Muscle layer of colon (tissue), 2 donors: Measurements from ENCODE around the gene FXYD5.
A peak's percentile ranks its signal among the peaks of the same experiment; 100 is the strongest.

ENCODE experiments used
- H3K27ac ChIP-seq: one replicate; pipeline ENCODE4 v1.7.0; 2013; ENCODE audit warnings: low read depth, mild to moderate bottlenecking, low read length, moderate library complexity
- H3K27me3 ChIP-seq, 2 donors: one replicate each; pipeline ENCODE4 v1.7.0; 2013; ENCODE audit warnings: low read length in 2 of 2, mild to moderate bottlenecking in 2 of 2; ENCODE audit not compliant: insufficient read depth in 2 of 2, control insufficient read depth in 1 of 2
- H3K36me3 ChIP-seq: one replicate; pipeline ENCODE4 v1.7.0; 2013; ENCODE audit warnings: mild to moderate bottlenecking, low read length; ENCODE audit not compliant: insufficient read depth
- H3K4me1 ChIP-seq: one replicate; pipeline ENCODE4 v1.7.0; 2013; ENCODE audit warnings: mild to moderate bottlenecking, low read length; ENCODE audit not compliant: insufficient read depth
- H3K4me3 ChIP-seq, 2 donors: one replicate each; pipeline ENCODE4 v1.7.0; 2013; ENCODE audit warnings: low read length in 2 of 2, low read depth in 1 of 2, mild to moderate bottlenecking in 1 of 2, moderate library complexity in 1 of 2
- H3K9ac ChIP-seq: one replicate; pipeline ENCODE4 v1.7.0; 2013; ENCODE audit warnings: low read length
- H3K9me3 ChIP-seq: one replicate; pipeline ENCODE4 v1.7.0; 2013; ENCODE audit warnings: mild to moderate bottlenecking, low read length
- donor health status: abdominal sarcoma.
- donor health status: Adenocarcinoma of cecum.

FXYD5 gene

DNA sequence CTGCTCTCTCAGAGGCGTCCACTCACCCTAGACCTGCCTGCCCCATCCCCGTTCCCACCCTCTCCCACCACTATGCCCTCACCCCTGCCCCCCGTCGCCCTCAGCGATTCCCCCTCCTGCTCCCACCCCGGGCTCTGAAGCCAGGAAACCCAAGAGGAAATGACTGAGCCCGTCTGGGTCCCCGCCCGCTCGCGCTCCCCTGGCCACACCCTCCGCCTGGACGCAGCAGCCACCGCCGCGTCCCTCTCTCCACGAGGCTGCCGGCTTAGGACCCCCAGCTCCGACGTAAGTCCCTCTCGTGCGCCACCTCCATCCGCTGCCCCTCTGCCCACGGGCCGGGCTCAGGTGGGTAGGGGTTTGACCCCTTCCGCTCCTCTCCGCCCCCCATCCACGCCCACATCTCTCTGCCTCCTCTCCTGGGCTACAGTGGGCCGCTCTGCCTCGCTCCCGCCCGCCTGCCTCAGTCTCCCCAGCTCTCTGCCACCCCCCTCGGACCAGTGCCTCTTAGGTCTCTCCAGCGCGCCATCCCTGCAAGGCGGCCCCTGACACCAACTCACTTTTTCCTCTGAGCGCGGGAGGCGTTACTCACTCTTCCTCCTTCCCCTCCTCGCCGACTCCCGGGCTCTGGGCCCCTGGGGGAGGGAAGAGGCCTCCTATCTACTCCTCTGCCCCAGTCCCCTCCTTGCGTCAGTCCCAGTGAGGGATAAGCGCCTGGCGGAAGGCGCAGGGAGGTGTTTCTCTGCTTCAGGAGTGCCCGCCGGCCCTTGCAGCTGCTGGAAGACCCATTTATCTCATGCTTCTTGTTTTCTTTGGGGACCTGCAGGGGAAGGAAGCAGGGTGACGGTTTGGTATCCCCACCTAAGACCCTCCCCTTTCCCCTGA lies at the start of gene FXYD5:
TSS of gene FXYD5 (plus strand) at position 211 of the 882 bp plus-strand sequence. CDS start 816 bp downstream, outside the sequence.
- Histone ChIP-seq H3K4me3 (peak within 1 kb of the TSS; percentile 53 to 59), H3K27me3 (peaks cover 4 to 40% of the 10 kb centered on the region in 2 donors), H3K36me3 (peaks cover 6% of the 10 kb centered on the region), H3K27ac (peak within 1 kb of the TSS; percentile 1), H3K9me3 (no peaks in the 10 kb centered on the region), H3K9ac (no peak within 1 kb of the TSS), H3K4me1 (no peaks in the 10 kb centered on the region)

GRCh38 chr19:35105047-35105410 lies 49.5 kb upstream of the FXYD5 start:
- no peak overlapping the region for H3K4me3 ChIP-seq
- no peaks in the 10 kb centered on the region for H3K4me1 ChIP-seq
- no peaks in the 10 kb centered on the region for H3K9me3 ChIP-seq
- H3K27me3 ChIP-seq: peaks cover 0 to 5% of the 10 kb centered on the region in 2 donors
- no peaks in the 10 kb centered on the region for H3K36me3 ChIP-seq
- H3K27ac ChIP-seq: no peak overlapping the region
- no peak overlapping the region for H3K9ac ChIP-seq

DNA sequence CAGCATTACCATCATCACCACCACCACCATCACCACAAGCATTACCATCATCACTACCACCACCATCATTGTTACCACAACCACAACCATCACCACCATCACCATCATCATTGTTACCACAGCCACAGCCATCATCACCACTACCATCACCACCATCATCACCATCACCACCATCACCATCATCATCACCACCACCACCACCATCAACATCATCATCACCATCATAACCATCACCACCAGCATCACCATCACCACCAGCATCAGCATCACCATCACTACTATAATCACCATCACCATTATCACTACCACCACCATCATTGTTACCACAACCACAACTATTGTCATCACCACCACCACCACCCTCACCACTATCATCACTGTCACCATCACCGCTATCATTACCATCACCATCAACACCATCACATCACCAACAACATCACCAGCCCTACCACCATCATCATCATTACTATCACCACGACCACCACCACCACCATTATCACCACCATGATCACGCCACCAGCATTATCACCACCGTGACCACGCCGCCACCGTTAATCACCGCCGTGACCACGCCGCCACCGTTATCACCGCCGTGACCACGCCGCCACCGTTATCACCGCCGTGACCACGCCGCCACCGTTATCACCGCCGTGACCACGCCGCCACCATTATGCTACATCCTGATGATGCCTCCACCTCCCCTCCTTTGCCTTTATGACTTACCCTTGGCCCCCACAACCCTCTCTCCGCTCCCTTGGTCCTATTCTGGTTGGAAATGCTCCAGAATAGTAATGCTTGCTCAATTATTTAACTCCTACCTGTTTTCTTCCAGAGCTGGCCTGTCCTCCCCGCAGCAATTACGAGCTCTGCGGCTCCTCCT lies 48.9 kb upstream of the FXYD5 start:
- H3K9me3 ChIP-seq: no peaks in the 10 kb centered on the region
- no peak overlapping the region for H3K27ac ChIP-seq
- H3K27me3 ChIP-seq: peaks cover 0 to 5% of the 10 kb centered on the region in 2 donors
- H3K36me3 ChIP-seq: no peaks in the 10 kb centered on the region
- no peak overlapping the region for H3K4me3 ChIP-seq
- H3K4me1 ChIP-seq: no peaks in the 10 kb centered on the region
- no peak overlapping the region for H3K9ac ChIP-seq

DNA sequence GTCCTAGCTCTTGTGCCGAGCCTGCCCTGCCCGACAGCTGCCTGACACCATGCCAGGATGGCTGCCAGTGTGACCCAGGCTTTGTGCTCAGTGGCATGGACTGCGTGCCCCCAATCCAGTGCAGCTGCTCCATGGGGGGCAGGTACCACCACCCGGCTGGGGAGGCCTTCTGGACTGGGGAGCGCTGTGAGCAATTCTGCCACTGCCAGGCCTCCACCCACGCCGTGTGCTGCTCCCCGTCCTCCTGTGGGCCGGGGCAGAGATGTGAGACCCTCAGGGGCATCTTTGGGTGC lies 48.3 kb upstream of the FXYD5 start:
- H3K9me3 ChIP-seq: no peaks in the 10 kb centered on the region
- peaks cover 0 to 5% of the 10 kb centered on the region in 2 donors for H3K27me3 ChIP-seq
- no peak overlapping the region for H3K4me3 ChIP-seq
- H3K9ac ChIP-seq: no peak overlapping the region
- no peaks in the 10 kb centered on the region for H3K36me3 ChIP-seq
- H3K27ac ChIP-seq: no peak overlapping the region
- H3K4me1 ChIP-seq: no peaks in the 10 kb centered on the region

DNA sequence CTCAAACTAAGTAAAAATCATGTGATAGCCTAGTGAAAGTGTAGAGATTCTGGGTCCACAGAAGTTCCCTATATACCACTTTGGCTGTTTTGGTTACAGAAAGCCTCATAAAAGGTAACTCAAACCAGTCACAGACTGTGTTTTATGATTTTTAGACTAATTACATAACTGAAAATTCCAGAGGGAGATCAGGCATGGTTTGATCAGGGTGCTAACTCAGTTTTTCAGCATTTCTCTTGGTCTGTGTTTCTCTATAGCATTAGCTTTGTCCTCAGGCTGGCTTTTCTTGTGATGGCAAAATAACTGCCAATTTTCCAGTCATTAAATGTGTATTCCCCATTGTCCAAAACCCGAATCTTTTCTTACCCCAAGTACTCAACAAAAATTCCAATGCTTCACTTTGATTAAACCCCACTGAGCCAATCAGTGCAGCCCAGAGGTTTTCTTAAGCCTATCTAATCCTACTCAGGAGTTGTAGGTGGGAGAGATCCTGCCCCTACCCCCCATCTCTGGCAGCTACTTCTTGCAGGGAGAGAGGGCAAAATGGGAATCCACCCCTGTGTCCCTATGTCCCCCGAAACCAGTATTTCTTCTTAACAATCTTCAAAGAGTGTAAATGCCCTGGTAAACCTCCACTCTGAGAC lies 47.5 kb upstream of the FXYD5 start:
- Histone ChIP-seq H3K9ac (no peak overlapping the region), H3K36me3 (no peaks in the 10 kb centered on the region), H3K27me3 (peaks cover 0 to 5% of the 10 kb centered on the region in 2 donors), H3K4me3 (no peak overlapping the region), H3K4me1 (no peaks in the 10 kb centered on the region), H3K9me3 (no peaks in the 10 kb centered on the region), H3K27ac (no peak overlapping the region)

DNA sequence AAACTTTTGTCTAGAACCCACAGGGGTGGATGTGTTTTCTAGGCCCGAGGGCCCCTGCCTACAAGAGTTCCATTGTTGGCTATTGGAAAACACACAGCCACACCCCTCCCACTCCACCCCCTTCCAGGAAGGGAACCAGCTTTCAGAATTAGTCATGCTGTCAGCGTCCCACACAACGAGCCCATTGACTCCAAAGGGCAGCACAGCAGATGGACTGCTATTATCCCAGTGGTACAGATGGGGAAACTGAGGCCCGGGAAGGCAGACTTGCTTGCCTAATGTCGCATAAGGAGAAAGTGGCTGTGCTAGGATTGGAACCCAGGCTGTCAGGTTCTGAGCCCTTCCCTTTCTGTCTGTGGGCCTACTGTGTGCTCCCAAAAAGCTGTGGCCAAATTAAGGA lies 47.0 kb upstream of the FXYD5 start:
- Histone ChIP-seq H3K36me3 (no peaks in the 10 kb centered on the region), H3K4me1 (no peaks in the 10 kb centered on the region), H3K27ac (no peak overlapping the region), H3K27me3 (peaks cover 0 to 5% of the 10 kb centered on the region in 2 donors), H3K4me3 (no peak overlapping the region), H3K9me3 (no peaks in the 10 kb centered on the region), H3K9ac (no peak overlapping the region)

DNA sequence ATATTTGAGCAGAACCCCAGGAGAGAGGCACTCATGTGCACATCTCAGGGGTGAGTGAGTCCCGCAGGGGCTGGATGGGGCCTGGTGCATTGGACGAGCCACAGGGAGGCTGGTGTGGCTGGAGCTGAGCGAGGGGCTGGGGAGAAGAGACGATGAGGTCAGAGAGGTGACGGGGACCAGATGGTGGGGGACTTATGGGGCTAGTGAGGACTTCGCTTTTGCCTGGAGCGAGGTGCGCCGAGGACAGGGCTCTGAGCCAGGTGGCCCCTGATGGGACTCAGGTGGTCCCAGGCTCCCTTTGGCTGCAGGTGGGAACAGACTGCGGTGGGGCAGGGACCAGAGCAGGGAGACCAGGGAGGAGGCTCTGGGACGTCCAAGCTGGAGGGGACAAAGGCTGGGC lies 45.8 kb upstream of the FXYD5 start:
- no peaks in the 10 kb centered on the region for H3K36me3 ChIP-seq
- no peaks in the 10 kb centered on the region for H3K4me1 ChIP-seq
- no peak overlapping the region for H3K27ac ChIP-seq
- H3K27me3 ChIP-seq: peaks cover 0 to 5% of the 10 kb centered on the region in 2 donors
- H3K9me3 ChIP-seq: no peaks in the 10 kb centered on the region
- no peak overlapping the region for H3K9ac ChIP-seq
- H3K4me3 ChIP-seq: no peak overlapping the region

DNA sequence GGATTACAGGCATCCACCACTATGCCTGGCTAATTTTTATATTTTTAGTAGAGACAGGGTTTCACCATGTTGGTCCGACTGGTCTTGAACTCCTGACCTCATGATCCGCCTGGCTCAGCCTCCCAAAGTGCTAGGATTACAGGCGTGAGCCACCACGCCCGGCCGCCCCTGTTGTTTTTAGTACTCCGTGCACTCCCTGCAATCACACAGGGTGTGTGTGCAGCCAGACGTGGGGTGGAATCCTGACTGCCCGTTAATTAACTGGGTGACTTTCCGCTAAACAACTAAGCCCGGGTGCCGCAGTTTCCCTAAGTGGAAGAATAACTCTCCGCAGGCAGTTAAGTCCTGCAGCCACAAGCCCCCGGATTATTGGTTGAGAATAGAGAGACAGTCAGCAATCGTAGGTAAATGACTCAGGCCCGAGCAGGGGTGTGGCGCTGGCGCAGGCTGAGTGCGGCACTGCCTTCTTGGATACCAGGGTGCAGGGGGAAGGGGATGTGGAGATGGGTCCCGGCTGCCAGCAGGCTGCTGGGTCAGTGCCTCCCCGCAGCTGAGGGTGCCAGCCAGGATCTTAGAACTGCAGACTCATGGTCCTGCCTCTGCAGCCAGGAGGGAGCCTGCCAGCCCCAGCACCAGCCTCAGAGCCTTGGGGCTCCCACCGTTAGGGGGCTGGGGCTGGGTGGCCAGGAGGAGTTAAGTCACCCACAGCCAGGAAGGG lies 45.0 kb upstream of the FXYD5 start:
- Histone ChIP-seq H3K4me3 (no peak overlapping the region), H3K4me1 (peaks cover 4% of the 10 kb centered on the region), H3K9ac (no peak overlapping the region), H3K9me3 (no peaks in the 10 kb centered on the region), H3K27me3 (peaks cover 0 to 5% of the 10 kb centered on the region in 2 donors), H3K36me3 (no peaks in the 10 kb centered on the region), H3K27ac (no peak overlapping the region)

DNA sequence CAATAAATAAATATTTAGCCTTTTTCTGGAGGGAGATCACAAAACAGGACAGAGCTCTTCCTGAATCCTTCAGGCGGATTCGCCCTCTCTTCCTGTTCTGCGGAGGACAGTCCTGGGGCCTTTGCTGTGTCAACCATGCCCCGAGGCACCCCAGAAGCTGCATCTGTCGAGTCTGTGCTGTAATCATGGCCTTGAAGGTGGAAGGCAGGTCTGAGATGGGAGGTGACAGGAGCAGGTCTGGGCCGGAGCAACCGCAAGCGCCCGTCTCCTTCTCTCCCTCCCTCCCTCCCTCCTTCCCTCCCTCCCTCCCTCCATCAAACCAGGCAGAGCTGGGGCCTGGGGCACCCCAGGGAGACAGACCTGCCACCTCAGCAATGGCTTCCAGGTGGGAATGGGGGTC lies 43.6 kb upstream of the FXYD5 start:
- Histone ChIP-seq H3K36me3 (no peaks in the 10 kb centered on the region), H3K9ac (no peak overlapping the region), H3K4me1 (peaks cover 9% of the 10 kb centered on the region), H3K27ac (no peak overlapping the region), H3K4me3 (no peak overlapping the region), H3K27me3 (peaks cover 0 to 5% of the 10 kb centered on the region in 2 donors), H3K9me3 (no peaks in the 10 kb centered on the region)

GRCh38 chr19:35112995-35113688 lies 41.4 kb upstream of the FXYD5 start:
- Histone ChIP-seq H3K9ac (no peak overlapping the region), H3K9me3 (no peaks in the 10 kb centered on the region), H3K4me3 (no peak overlapping the region), H3K4me1 (peaks cover 9% of the 10 kb centered on the region), H3K27me3 (peaks cover 0 to 5% of the 10 kb centered on the region in 2 donors), H3K36me3 (no peaks in the 10 kb centered on the region), H3K27ac (no peak overlapping the region)
